MM.1S (cell line): ENCODE measurements around the gene CELF4.

Experiments used
- DNase-seq: peaks from one replicate; pipeline ENCODE4 v3.0.0-alpha.2; 2015
- H2AFZ ChIP-seq: fragments of 300-600 bp; sonication (generic); 2 replicates; pipeline ENCODE4 v1.6.0; 2016; ENCODE audit warnings: antibody characterized with exemption, low read length
- H3F3A ChIP-seq: fragments of 300-600 bp; sonication (generic); 2 replicates; pipeline ENCODE4 v1.6.1; 2016; ENCODE audit warnings: mild to moderate bottlenecking, antibody characterized with exemption, low read length, moderate library complexity, mixed read lengths; ENCODE audit not compliant: insufficient read depth
- H3K27ac ChIP-seq: fragments of 300-600 bp; sonication (generic); 2 replicates; pipeline ENCODE4 v1.5.1; 2016; ENCODE audit warnings: mild to moderate bottlenecking, low read length
- H3K27me3 ChIP-seq: fragments of 300-600 bp; sonication (generic); replicated peaks from 2 replicates; pipeline ENCODE4 v1.6.0; 2016; ENCODE audit warnings: low read length; ENCODE audit not compliant: insufficient read depth
- H3K36me3 ChIP-seq: fragments of 300-600 bp; sonication (generic); replicated peaks from 2 replicates; pipeline ENCODE4 v1.6.1; 2016; ENCODE audit warnings: mild to moderate bottlenecking, low read length, mixed read lengths; ENCODE audit not compliant: insufficient read depth
- H3K4me1 ChIP-seq: fragments of 300-600 bp; sonication (generic); 2 replicates; pipeline ENCODE4 v1.6.1; 2016; ENCODE audit warnings: low read length, mixed read lengths
- H3K4me2 ChIP-seq: fragments of 300-600 bp; sonication (generic); 2 replicates; pipeline ENCODE4 v1.6.0; 2016; ENCODE audit warnings: low read depth, low read length
- H3K4me3 ChIP-seq: fragments of 300-600 bp; sonication (generic); 2 replicates; pipeline ENCODE4 v1.5.1; 2016; ENCODE audit warnings: low read length, mixed read lengths
- H3K79me2 ChIP-seq: fragments of 300-600 bp; sonication (generic); 2 replicates; pipeline ENCODE4 v1.6.1; 2016; ENCODE audit warnings: mixed run types, low read length, mixed read lengths
- H3K9ac ChIP-seq: fragments of 300-600 bp; sonication (generic); 2 replicates; pipeline ENCODE4 v1.6.1; 2016; ENCODE audit warnings: low read length, mixed read lengths
- H3K9me2 ChIP-seq: fragments of 300-600 bp; sonication (generic); replicated peaks from 2 replicates; pipeline ENCODE4 v1.6.1; 2016; ENCODE audit warnings: mild to moderate bottlenecking, low read length, mixed read lengths; ENCODE audit not compliant: insufficient read depth
- H3K9me3 ChIP-seq: fragments of 300-600 bp; sonication (generic); replicated peaks from 2 replicates; pipeline ENCODE4 v1.6.1; 2016; ENCODE audit warnings: mild to moderate bottlenecking, low read length, mixed read lengths; ENCODE audit not compliant: insufficient read depth
- H4K20me1 ChIP-seq: fragments of 300-600 bp; sonication (generic); 2 replicates; pipeline ENCODE4 v1.6.1; 2016; ENCODE audit warnings: mild to moderate bottlenecking, low read length, moderate library complexity, mixed read lengths; ENCODE audit not compliant: insufficient read depth
- CTCF ChIP-seq: fragments of 300-600 bp; sonication (generic); IDR thresholded peaks from 2 replicates; pipeline ENCODE4 v1.5.1; 2016; ENCODE audit warnings: antibody characterized with exemption, low read length, mixed read lengths
- EZH2 ChIP-seq: fragments of 300-600 bp; sonication (generic); optimal IDR thresholded peaks from 2 replicates; pipeline ENCODE3; 2017; ENCODE audit warnings: low read depth, mild to moderate bottlenecking, antibody characterized with exemption, low read length, mixed read lengths
- EZH2phosphoT487 ChIP-seq: fragments of 300-600 bp; sonication (generic); IDR thresholded peaks from 2 replicates; pipeline ENCODE4 v1.6.1; 2018; ENCODE audit warnings: antibody characterized with exemption, low read length

Gene CELF4

GRCh38 chr18:37457753-37458152 lies 107.8 kb downstream of the CELF4 start:
- H3K9ac ChIP-seq: no peak overlapping the region
- no peak overlapping the region for H2AFZ ChIP-seq

GRCh38 chr18:37457341-37457740 lies 108.3 kb downstream of the CELF4 start:
- DNase-seq: no peak
- Histone ChIP-seq H3K9me2 (no peaks in the 10 kb centered on the region), H3F3A (no peaks in the 10 kb centered on the region), H3K36me3 (no peaks in the 10 kb centered on the region), H2AFZ (no peak overlapping the region), H3K9me3 (no peaks in the 10 kb centered on the region), H3K9ac (no peak overlapping the region), H3K4me1 (no peaks in the 10 kb centered on the region), H3K27me3 (no peaks in the 10 kb centered on the region), H3K4me2 (no peak overlapping the region), H4K20me1 (no peaks in the 10 kb centered on the region), H3K27ac (no peak overlapping the region), H3K79me2 (no peaks in the 10 kb centered on the region), H3K4me3 (no peak overlapping the region)
- TF ChIP-seq CTCF: no peak
- TF ChIP-seq EZH2phosphoT487: no peak
- no peak for TF ChIP-seq EZH2

More at GRCh38 chr18:37457753-37458152, 107.8 kb downstream of the CELF4 start:
- Histone ChIP-seq H3K4me1 (no peaks in the 10 kb centered on the region), H3K27me3 (no peaks in the 10 kb centered on the region), H3K27ac (no peak overlapping the region), H3K79me2 (no peaks in the 10 kb centered on the region), H3K4me3 (no peak overlapping the region), H3K36me3 (no peaks in the 10 kb centered on the region), H3K4me2 (no peak overlapping the region), H3F3A (no peaks in the 10 kb centered on the region), H3K9me3 (no peaks in the 10 kb centered on the region), H3K9me2 (no peaks in the 10 kb centered on the region), H4K20me1 (no peaks in the 10 kb centered on the region)
- no peak for DNase-seq
- TF ChIP-seq EZH2 (no peak), CTCF (no peak), EZH2phosphoT487 (no peak)

- no peak for DNase-seq
- no peak overlapping the region for H3K4me2 ChIP-seq
- H3K27ac ChIP-seq: no peak overlapping the region
- no peaks in the 10 kb centered on the region for H3K27me3 ChIP-seq
- no peaks in the 10 kb centered on the region for H3K9me3 ChIP-seq
- no peaks in the 10 kb centered on the region for H3K36me3 ChIP-seq
- no peaks in the 10 kb centered on the region for H3F3A ChIP-seq
- no peaks in the 10 kb centered on the region for H3K79me2 ChIP-seq
- H4K20me1 ChIP-seq: no peaks in the 10 kb centered on the region
- no peaks in the 10 kb centered on the region for H3K9me2 ChIP-seq
- H2AFZ ChIP-seq: no peak overlapping the region
- no peaks in the 10 kb centered on the region for H3K4me1 ChIP-seq
- H3K9ac ChIP-seq: no peak overlapping the region
- H3K4me3 ChIP-seq: no peak overlapping the region
- TF ChIP-seq EZH2phosphoT487 (no peak), EZH2 (no peak), CTCF (no peak)
Observed at GRCh38 chr18:37456873-37457272, 108.7 kb downstream of the CELF4 start.
